OCI-LY1 (cell line): ENCODE results near the gene CRACDL.

Experiments
- H2AFZ ChIP-seq: fragments of 200-600 bp; sonication (generic), shearing (Covaris generic); 2 replicates; pipeline ENCODE4 v1.6.0; 2014; ENCODE audit warnings: antibody characterized with exemption, mild to moderate bottlenecking, low read length
- H3F3A ChIP-seq: fragments of 200-600 bp; sonication (generic), shearing (Covaris generic); 2 replicates; pipeline ENCODE4 v1.6.0; 2014; ENCODE audit warnings: mild to moderate bottlenecking, antibody characterized with exemption, low read length, moderate library complexity; ENCODE audit not compliant: insufficient read depth
- H3K27ac ChIP-seq: fragments of 200-600 bp; sonication (generic); 2 replicates; pipeline ENCODE4 v1.5.1; 2014; ENCODE audit warnings: low read length, mixed run types, mild to moderate bottlenecking, low read depth; ENCODE audit not compliant: poor library complexity, severe bottlenecking
- H3K27me3 ChIP-seq: fragments of 200-600 bp; sonication (generic); 2 replicates; pipeline ENCODE4 v1.6.0; 2014; ENCODE audit warnings: antibody characterized with exemption, mild to moderate bottlenecking, low read length, moderate library complexity; ENCODE audit not compliant: insufficient read depth
- H3K36me3 ChIP-seq: fragments of 200-600 bp; sonication (generic); 2 replicates; pipeline ENCODE4 v1.6.1; 2014; ENCODE audit warnings: mild to moderate bottlenecking, antibody characterized with exemption, low read length, moderate library complexity, mixed read lengths; ENCODE audit not compliant: insufficient read depth
- H3K4me1 ChIP-seq: fragments of 200-600 bp; sonication (generic); 2 replicates; pipeline ENCODE4 v1.5.1; 2014; ENCODE audit warnings: mild to moderate bottlenecking, low read length, moderate library complexity; ENCODE audit not compliant: insufficient read depth, severe bottlenecking
- H3K4me2 ChIP-seq: fragments of 200-600 bp; sonication (generic), shearing (Covaris generic); 2 replicates; pipeline ENCODE4 v1.6.1; 2014; ENCODE audit warnings: low read length
- H3K4me3 ChIP-seq: fragments of 200-600 bp; sonication (generic); 2 replicates; pipeline ENCODE4 v1.5.1; 2014; ENCODE audit warnings: low read length, low read depth, mild to moderate bottlenecking, mixed read lengths; ENCODE audit not compliant: poor library complexity, severe bottlenecking
- H3K79me2 ChIP-seq: fragments of 200-600 bp; shearing (Covaris generic); 2 replicates; pipeline ENCODE4 v1.6.1; 2016; ENCODE audit warnings: mixed run types, low read length, mixed read lengths; ENCODE audit not compliant: insufficient read depth
- H3K9ac ChIP-seq: fragments of 200-600 bp; sonication (generic), shearing (Covaris generic); 2 replicates; pipeline ENCODE4 v1.6.1; 2014; ENCODE audit warnings: mild to moderate bottlenecking, low read length, mixed read lengths
- H3K9me2 ChIP-seq: fragments of 200-600 bp; sonication (generic), shearing (Covaris generic); 2 replicates; pipeline ENCODE4 v1.6.1; 2014; ENCODE audit warnings: low read depth, mild to moderate bottlenecking, low read length, mixed read lengths
- H3K9me3 ChIP-seq: fragments of 200-600 bp; shearing (Covaris generic); 2 replicates; pipeline ENCODE4 v1.6.1; 2014; ENCODE audit warnings: low read length, mixed read lengths
- H4K20me1 ChIP-seq: fragments of 200-600 bp; sonication (generic), shearing (Covaris generic); 2 replicates; pipeline ENCODE4 v1.6.0; 2016; ENCODE audit warnings: mild to moderate bottlenecking, low read length; ENCODE audit not compliant: insufficient read depth
- EZH2 ChIP-seq: fragments of 200-600 bp; sonication (generic), shearing (Covaris generic); IDR thresholded peaks from 2 replicates; pipeline ENCODE4 v1.8.0; 2017; ENCODE audit warnings: borderline replicate concordance, mixed run types, mild to moderate bottlenecking, antibody characterized with exemption, low read length, moderate library complexity, mixed read lengths
- TF ChIP-seq, protein P1 (sequence below): fragments of 200-600 bp; sonication (generic), shearing (Covaris generic); IDR thresholded peaks from 2 replicates; pipeline ENCODE4 v1.5.1; 2017; ENCODE audit warnings: mild to moderate bottlenecking, antibody characterized with exemption, low read length, moderate library complexity, mixed read lengths

The CRACDL gene

DNA sequence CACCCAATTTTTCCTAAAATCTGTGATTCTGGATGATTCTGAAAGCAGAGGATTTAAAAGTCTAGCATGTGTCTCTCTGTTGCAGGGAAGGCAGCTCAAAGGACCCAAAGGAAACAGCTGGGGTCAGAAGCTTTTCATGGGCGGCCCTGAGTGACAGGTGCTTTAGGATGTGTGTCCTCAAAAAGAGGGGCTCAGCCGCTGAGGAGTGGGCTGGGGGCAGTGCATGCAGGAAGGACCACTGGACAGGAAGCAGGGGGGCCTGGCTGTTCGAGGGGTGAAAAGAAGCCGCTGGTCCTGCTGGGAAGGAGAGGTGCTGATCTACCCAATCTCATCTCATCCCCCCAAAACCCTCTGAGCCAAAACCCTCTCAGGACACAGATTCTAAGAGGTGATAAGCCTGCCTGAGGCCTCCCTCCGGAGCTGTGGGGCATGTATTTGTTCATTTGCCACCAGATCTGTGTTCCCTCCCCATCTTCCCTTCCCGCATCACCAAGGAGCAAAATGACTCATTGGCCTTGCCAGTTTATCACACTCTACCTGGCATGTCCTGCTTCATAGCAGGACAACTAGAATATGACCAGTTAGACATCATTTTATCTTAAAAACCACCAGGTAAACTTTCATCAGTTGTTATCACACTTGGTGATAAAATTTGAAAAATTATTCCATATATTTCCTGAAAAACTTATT lies 106.3 kb downstream of the CRACDL start:
- H2AFZ ChIP-seq = no peak overlapping the region
- no peaks in the 10 kb centered on the region for H3K9me2 ChIP-seq
- no peak overlapping the region for H3K27ac ChIP-seq
- no peaks in the 10 kb centered on the region for H4K20me1 ChIP-seq
- H3K4me3 ChIP-seq = no peak overlapping the region
- H3K4me1 ChIP-seq = no peaks in the 10 kb centered on the region
- H3K79me2 ChIP-seq = no peaks in the 10 kb centered on the region
- no peaks in the 10 kb centered on the region for H3F3A ChIP-seq
- no peaks in the 10 kb centered on the region for H3K9me3 ChIP-seq
- TF ChIP-seq, protein P1, sequence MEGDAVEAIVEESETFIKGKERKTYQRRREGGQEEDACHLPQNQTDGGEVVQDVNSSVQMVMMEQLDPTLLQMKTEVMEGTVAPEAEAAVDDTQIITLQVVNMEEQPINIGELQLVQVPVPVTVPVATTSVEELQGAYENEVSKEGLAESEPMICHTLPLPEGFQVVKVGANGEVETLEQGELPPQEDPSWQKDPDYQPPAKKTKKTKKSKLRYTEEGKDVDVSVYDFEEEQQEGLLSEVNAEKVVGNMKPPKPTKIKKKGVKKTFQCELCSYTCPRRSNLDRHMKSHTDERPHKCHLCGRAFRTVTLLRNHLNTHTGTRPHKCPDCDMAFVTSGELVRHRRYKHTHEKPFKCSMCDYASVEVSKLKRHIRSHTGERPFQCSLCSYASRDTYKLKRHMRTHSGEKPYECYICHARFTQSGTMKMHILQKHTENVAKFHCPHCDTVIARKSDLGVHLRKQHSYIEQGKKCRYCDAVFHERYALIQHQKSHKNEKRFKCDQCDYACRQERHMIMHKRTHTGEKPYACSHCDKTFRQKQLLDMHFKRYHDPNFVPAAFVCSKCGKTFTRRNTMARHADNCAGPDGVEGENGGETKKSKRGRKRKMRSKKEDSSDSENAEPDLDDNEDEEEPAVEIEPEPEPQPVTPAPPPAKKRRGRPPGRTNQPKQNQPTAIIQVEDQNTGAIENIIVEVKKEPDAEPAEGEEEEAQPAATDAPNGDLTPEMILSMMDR = no peak
- no peaks in the 10 kb centered on the region; the same call in 1 of the 2 replicates for H3K27me3 ChIP-seq
- H3K9ac ChIP-seq = no peak overlapping the region
- H3K4me2 ChIP-seq = no peak overlapping the region
- H3K36me3 ChIP-seq = no peaks in the 10 kb centered on the region

DNA sequence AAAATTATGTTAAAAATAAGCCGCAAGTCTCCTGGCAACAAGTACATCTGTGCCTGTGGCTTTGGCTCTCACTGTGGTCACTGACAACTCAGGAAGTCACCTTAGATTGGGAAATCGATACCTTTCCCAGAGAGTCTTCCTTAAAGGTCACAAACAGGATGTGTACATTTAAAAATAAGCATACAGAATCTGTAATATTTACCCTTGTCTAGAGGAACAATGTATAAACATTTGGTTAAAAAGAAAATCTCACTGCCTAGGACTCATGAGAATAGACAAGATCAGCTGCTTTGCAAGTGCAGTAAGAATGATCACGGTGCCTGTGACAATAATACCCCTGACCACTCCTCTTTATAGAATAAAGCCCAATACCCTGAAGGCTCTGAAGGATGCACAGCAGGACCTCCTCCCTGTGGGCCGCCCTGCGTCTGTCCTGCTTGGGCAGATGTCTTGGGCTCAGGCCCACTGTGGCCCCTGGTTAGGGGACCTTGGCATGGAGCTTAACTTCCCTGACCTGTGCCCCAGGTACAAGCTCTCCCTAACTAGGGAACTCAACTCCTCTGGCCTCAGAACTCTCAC lies 107.1 kb downstream of the CRACDL start:
- no peaks in the 10 kb centered on the region; the same call in 1 of the 2 replicates for H3K27me3 ChIP-seq
- no peaks in the 10 kb centered on the region for H4K20me1 ChIP-seq
- H3K4me2 ChIP-seq = no peak overlapping the region
- no peak overlapping the region for H3K9ac ChIP-seq
- no peak overlapping the region for H2AFZ ChIP-seq
- H3K4me1 ChIP-seq = no peaks in the 10 kb centered on the region
- TF ChIP-seq EZH2 = no peak
- TF ChIP-seq, protein P1 = no peak
- H3F3A ChIP-seq = no peaks in the 10 kb centered on the region
- H3K4me3 ChIP-seq = no peak overlapping the region
- H3K36me3 ChIP-seq = no peaks in the 10 kb centered on the region
- H3K9me2 ChIP-seq = no peaks in the 10 kb centered on the region
- H3K79me2 ChIP-seq = no peaks in the 10 kb centered on the region
- H3K27ac ChIP-seq = no peak overlapping the region
- H3K9me3 ChIP-seq = no peaks in the 10 kb centered on the region

DNA sequence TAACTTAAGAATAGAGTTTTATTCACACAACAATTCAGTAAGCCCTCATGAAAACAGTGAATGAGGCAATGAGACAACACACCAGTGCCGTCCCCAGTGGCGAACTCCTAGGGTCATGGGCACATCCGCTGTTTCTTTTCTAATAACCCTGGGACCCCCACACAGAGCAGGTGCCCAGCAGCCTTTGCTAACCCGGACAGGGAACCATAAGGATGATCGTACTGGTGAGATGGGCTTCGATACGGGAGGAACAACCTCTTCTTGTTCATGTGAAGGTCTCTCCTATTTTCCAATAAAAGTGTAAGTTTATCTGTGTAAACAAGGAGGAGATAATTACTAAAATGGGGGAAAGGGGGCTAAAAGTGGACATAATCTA lies 107.7 kb downstream of the CRACDL start:
- Histone ChIP-seq H3K4me3 (no peak overlapping the region), H3K27ac (no peak overlapping the region), H3K79me2 (no peaks in the 10 kb centered on the region), H3K9me2 (no peaks in the 10 kb centered on the region), H3K27me3 (no peaks in the 10 kb centered on the region; the same call in none of the 2 replicates), H3K4me1 (no peaks in the 10 kb centered on the region), H3K36me3 (no peaks in the 10 kb centered on the region), H4K20me1 (no peaks in the 10 kb centered on the region), H3K9me3 (no peaks in the 10 kb centered on the region), H3F3A (no peaks in the 10 kb centered on the region), H2AFZ (no peak overlapping the region), H3K9ac (no peak overlapping the region), H3K4me2 (no peak overlapping the region)
- no peak for TF ChIP-seq EZH2
- TF ChIP-seq, protein P1 = no peak
